ENCODE data around the gene PRELID3B.

GRCh38 chr20:58986286-58986967, 56.2 kb downstream of the PRELID3B start:
- TF ChIP-seq, protein P1, sequence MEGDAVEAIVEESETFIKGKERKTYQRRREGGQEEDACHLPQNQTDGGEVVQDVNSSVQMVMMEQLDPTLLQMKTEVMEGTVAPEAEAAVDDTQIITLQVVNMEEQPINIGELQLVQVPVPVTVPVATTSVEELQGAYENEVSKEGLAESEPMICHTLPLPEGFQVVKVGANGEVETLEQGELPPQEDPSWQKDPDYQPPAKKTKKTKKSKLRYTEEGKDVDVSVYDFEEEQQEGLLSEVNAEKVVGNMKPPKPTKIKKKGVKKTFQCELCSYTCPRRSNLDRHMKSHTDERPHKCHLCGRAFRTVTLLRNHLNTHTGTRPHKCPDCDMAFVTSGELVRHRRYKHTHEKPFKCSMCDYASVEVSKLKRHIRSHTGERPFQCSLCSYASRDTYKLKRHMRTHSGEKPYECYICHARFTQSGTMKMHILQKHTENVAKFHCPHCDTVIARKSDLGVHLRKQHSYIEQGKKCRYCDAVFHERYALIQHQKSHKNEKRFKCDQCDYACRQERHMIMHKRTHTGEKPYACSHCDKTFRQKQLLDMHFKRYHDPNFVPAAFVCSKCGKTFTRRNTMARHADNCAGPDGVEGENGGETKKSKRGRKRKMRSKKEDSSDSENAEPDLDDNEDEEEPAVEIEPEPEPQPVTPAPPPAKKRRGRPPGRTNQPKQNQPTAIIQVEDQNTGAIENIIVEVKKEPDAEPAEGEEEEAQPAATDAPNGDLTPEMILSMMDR (IDR thresholded peaks at IDR 0.05; ENCODE audit: low read depth, low read length), result no peak
- TF ChIP-seq EZH2phosphoT487 (IDR thresholded peaks at IDR 0.05; ENCODE audit: low read depth), result no peak

Measured in OCI-LY3 (cell line).